Measurements from ENCODE around the gene IRF2BP2. TPM values are rescaled to one million over a fixed set of nuclear protein-coding genes. Genes with fewer than 3 reads are reported as not detected.

IRF2BP2 gene
- total RNA-seq, 4 donors from 2014 or later: 82.7 to 120 (median 93.3) TPM

- Histone ChIP-seq H3K4me3 (no peak overlapping the region), H3K27me3 (no peaks in the 10 kb centered on the region), H3K9me3 (no peaks in the 10 kb centered on the region), H3K27ac (no peak overlapping the region), H3K36me3 (no peaks in the 10 kb centered on the region), H3K4me1 (peaks cover 0 to 13% (median 11%) of the 10 kb centered on the region in 4 donors)
- 71 to 82% methylated on average over 4 to 5 of the region's 5 CpGs for WGBS, 2 donors (ENCODE audit: low coverage in 1 of 2)
- DNase-seq: no peak
- in situ Hi-C loops (cut with MboI; ENCODE audit: low pct_ligation_motif_present in 1 of 4, low pct_unique_long_range_greater_than_20kb in 1 of 4, low sequenced_read_pairs in 3 of 4) (no loop called here), intact Hi-C loops (cut with DNase I; ENCODE audit: low total_unique reads) (no loop called here)
- no peak for TF ChIP-seq POLR2AphosphoS5 (IDR thresholded peaks at IDR 0.05)
- no peak for TF ChIP-seq EP300 (IDR thresholded peaks at IDR 0.05; ENCODE audit: low read depth)
- TF ChIP-seq, protein P1, sequence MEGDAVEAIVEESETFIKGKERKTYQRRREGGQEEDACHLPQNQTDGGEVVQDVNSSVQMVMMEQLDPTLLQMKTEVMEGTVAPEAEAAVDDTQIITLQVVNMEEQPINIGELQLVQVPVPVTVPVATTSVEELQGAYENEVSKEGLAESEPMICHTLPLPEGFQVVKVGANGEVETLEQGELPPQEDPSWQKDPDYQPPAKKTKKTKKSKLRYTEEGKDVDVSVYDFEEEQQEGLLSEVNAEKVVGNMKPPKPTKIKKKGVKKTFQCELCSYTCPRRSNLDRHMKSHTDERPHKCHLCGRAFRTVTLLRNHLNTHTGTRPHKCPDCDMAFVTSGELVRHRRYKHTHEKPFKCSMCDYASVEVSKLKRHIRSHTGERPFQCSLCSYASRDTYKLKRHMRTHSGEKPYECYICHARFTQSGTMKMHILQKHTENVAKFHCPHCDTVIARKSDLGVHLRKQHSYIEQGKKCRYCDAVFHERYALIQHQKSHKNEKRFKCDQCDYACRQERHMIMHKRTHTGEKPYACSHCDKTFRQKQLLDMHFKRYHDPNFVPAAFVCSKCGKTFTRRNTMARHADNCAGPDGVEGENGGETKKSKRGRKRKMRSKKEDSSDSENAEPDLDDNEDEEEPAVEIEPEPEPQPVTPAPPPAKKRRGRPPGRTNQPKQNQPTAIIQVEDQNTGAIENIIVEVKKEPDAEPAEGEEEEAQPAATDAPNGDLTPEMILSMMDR (IDR thresholded peaks at IDR 0.05): no peak
- no peak for TF ChIP-seq POLR2A (IDR thresholded peaks at IDR 0.05)
Measured at GRCh38 chr1:234628089-234628488, 18.1 kb upstream of the IRF2BP2 start.

DNA sequence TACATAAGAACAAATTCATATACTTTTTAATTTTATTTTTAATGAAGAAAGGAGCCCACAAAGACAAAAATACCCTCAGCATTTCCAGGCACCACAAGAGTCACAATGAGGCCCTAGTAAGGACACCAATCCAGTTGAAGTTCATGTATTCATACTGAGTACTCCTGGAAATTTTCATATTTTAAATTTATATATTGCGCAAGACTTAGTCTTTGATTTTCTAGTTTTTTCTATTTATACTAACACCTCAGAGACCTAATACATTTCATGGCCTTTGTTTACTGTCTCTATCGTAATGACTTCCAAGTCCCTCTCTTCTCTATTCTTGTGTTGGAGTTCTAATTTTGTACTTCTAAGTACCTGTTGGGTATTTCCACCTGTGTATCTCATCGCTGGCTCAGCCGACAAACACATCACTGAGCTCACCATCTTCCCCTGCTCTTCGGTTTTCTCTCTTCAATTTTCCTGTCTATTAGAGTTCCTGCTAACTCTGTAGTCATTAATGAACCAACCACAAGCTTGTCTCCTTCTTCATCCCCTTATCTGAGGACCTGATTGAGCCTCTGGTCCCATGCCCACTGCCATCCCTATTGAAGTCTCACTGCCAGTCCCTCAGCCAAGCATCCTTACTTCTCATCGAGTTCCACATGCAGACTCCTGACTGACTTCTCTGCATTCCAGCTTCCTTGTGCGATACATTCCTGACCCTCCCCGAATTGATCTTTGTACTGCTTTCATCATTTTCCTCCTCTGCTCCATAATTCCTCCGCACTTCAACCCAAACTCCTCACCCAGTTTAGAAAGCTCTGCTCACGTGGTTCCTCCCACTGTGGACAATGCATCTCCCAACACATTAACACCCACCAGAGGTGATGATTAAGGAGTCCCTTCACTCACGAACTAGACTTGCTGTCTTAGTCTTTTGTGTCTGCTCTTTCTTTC lies 17.3 kb upstream of the IRF2BP2 start:
- 89 to 93% methylated on average over 10 to 11 of the region's 11 CpGs for whole genome bisulfite sequencing, 2 donors (ENCODE audit: low coverage in 1 of 2)
- Histone ChIP-seq H3K27ac (no peak overlapping the region), H3K36me3 (no peaks in the 10 kb centered on the region), H3K4me1 (peaks cover 0 to 16% (median 11%) of the 10 kb centered on the region in 4 donors), H3K4me3 (no peak overlapping the region), H3K9me3 (no peaks in the 10 kb centered on the region), H3K27me3 (no peaks in the 10 kb centered on the region)
- no peak for TF ChIP-seq POLR2AphosphoS5 (IDR thresholded peaks at IDR 0.05)
- no peak for TF ChIP-seq EP300 (IDR thresholded peaks at IDR 0.05; ENCODE audit: low read depth)
- no peak for DNase-seq
- in situ Hi-C loops (cut with MboI; ENCODE audit: low pct_ligation_motif_present in 1 of 4, low pct_unique_long_range_greater_than_20kb in 1 of 4, low sequenced_read_pairs in 3 of 4) (no loop called here), intact Hi-C loops (cut with DNase I; ENCODE audit: low total_unique reads) (no loop called here)

GRCh38 chr1:234626391-234626790 lies 16.4 kb upstream of the IRF2BP2 start:
- Histone ChIP-seq H3K27ac (no peak overlapping the region), H3K36me3 (no peaks in the 10 kb centered on the region), H3K4me3 (no peak overlapping the region), H3K4me1 (peaks cover 0 to 25% (median 14%) of the 10 kb centered on the region in 4 donors), H3K27me3 (no peaks in the 10 kb centered on the region), H3K9me3 (no peaks in the 10 kb centered on the region)
- DNase-seq: no peak
- intact Hi-C loops (cut with DNase I; ENCODE audit: low total_unique reads) (no loop called here), in situ Hi-C loops (cut with MboI; ENCODE audit: low pct_ligation_motif_present in 1 of 4, low pct_unique_long_range_greater_than_20kb in 1 of 4, low sequenced_read_pairs in 3 of 4) (no loop called here)
- 92 to 97% methylated on average over 6 of the region's 6 CpGs for WGBS, 2 donors (ENCODE audit: low coverage in 1 of 2)
- TF ChIP-seq POLR2A (IDR thresholded peaks at IDR 0.05): no peak
- no peak for TF ChIP-seq POLR2AphosphoS5 (IDR thresholded peaks at IDR 0.05)
- TF ChIP-seq, protein P1 (IDR thresholded peaks at IDR 0.05): no peak
- TF ChIP-seq EP300 (IDR thresholded peaks at IDR 0.05; ENCODE audit: low read depth): no peak

- H3K4me1 ChIP-seq: peaks cover 0 to 41% (median 19%) of the 10 kb centered on the region in 4 donors
- no peak overlapping the region for H3K4me3 ChIP-seq
- TF ChIP-seq EP300 (IDR thresholded peaks at IDR 0.05; ENCODE audit: low read depth) (no peak), POLR2A (IDR thresholded peaks at IDR 0.05) (no peak), POLR2AphosphoS5 (IDR thresholded peaks at IDR 0.05) (no peak)
- TF ChIP-seq, protein P1 (IDR thresholded peaks at IDR 0.05): no peak
- intact Hi-C loops (cut with DNase I; ENCODE audit: low total_unique reads): no loop called here
- WGBS, 2 donors (ENCODE audit: low coverage in 1 of 2): 47 to 70% methylated on average over 2 to 3 of the region's 3 CpGs
- H3K9me3 ChIP-seq: no peaks in the 10 kb centered on the region
- H3K27ac ChIP-seq: peak overlapping the region in 3 of 4 donors; percentile 37 to 69 (median 64)
- in situ Hi-C loops (cut with MboI; ENCODE audit: low pct_ligation_motif_present in 1 of 4, low pct_unique_long_range_greater_than_20kb in 1 of 4, low sequenced_read_pairs in 3 of 4): loop anchor here in 2 of 4 donors (25.0 kb wide), 2 partner anchors 213 to 238 kb away; no protein-coding TSS in a partner anchor
- H3K27me3 ChIP-seq: no peaks in the 10 kb centered on the region
- DNase-seq: no peak
- no peaks in the 10 kb centered on the region for H3K36me3 ChIP-seq
Measured at GRCh38 chr1:234624724-234625117, 14.7 kb upstream of the IRF2BP2 start.

Measured in transverse colon (tissue), 4 donors.